Nephron progenitor cell (in vitro differentiated cells): ENCODE results near the gene PDHB.
"Not testable (repeated sequence)": the region's sequence is repeated elsewhere in the genome, so short reads cannot be mapped to it uniquely, and the experiment has no call there.

Experiments used
- DNase-seq: peaks from one replicate; pipeline ENCODE4 v3.0.0; 2021
- H3K27ac Mint-ChIP-seq: 2 replicates; pipeline ENCODE4 v1.8.0; 2021; ENCODE audit warnings: mild to moderate bottlenecking, moderate library complexity, mixed read lengths
- H3K27me3 Mint-ChIP-seq: 2 replicates; pipeline ENCODE4 v1.8.0; 2021; ENCODE audit warnings: mild to moderate bottlenecking, low read depth, mixed read lengths; ENCODE audit not compliant: poor library complexity
- H3K36me3 Mint-ChIP-seq: 2 replicates; pipeline ENCODE4 v1.8.0; 2021; ENCODE audit warnings: low read depth, mixed read lengths
- H3K4me1 Mint-ChIP-seq: 2 replicates; pipeline ENCODE4 v1.8.0; 2021; ENCODE audit warnings: mixed read lengths
- H3K4me3 Mint-ChIP-seq: 2 replicates; pipeline ENCODE4 v1.8.0; 2021; ENCODE audit warnings: mild to moderate bottlenecking, moderate library complexity, mixed read lengths
- H3K9me3 Mint-ChIP-seq: 2 replicates; pipeline ENCODE4 v1.8.0; 2021; ENCODE audit warnings: mild to moderate bottlenecking, moderate library complexity, mixed read lengths
- TF ChIP-seq, protein P1 (sequence below): fragments of 200-600 bp; sonication (generic); IDR thresholded peaks from 2 replicates; pipeline ENCODE4 v1.5.0; 2021; ENCODE audit warnings: antibody characterized with exemption

Gene PDHB

DNA sequence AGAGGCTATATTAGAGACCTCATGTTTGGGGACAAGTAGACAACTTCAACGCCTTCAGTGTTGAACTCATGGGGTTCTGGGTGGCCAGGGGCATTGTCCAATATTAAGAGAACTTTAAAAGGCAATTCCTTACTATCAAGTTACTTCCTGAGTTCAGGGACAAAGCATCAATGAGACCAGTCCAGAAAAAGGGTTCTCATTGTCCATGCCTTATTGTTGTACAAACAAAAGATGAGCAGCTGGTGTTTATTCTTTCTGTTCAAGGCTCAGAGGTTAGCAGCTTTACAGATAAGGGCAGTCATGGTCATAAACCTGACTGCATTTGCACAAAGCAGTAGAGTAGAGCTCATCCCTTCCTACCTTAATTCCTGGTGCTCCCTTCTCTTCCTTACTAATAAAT, 18.5 kb upstream of the PDHB start:
- H3K9me3 Mint-ChIP-seq: peaks cover 45% of the 10 kb centered on the region
- TF ChIP-seq, protein P1, sequence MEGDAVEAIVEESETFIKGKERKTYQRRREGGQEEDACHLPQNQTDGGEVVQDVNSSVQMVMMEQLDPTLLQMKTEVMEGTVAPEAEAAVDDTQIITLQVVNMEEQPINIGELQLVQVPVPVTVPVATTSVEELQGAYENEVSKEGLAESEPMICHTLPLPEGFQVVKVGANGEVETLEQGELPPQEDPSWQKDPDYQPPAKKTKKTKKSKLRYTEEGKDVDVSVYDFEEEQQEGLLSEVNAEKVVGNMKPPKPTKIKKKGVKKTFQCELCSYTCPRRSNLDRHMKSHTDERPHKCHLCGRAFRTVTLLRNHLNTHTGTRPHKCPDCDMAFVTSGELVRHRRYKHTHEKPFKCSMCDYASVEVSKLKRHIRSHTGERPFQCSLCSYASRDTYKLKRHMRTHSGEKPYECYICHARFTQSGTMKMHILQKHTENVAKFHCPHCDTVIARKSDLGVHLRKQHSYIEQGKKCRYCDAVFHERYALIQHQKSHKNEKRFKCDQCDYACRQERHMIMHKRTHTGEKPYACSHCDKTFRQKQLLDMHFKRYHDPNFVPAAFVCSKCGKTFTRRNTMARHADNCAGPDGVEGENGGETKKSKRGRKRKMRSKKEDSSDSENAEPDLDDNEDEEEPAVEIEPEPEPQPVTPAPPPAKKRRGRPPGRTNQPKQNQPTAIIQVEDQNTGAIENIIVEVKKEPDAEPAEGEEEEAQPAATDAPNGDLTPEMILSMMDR: no peak
- H3K27ac Mint-ChIP-seq: no peak overlapping the region
- peaks cover 2% of the 10 kb centered on the region for H3K27me3 Mint-ChIP-seq
- H3K4me3 Mint-ChIP-seq: no peak overlapping the region
- H3K4me1 Mint-ChIP-seq: no peaks in the 10 kb centered on the region
- H3K36me3 Mint-ChIP-seq: peaks cover 16% of the 10 kb centered on the region
- no peak for DNase-seq

DNA sequence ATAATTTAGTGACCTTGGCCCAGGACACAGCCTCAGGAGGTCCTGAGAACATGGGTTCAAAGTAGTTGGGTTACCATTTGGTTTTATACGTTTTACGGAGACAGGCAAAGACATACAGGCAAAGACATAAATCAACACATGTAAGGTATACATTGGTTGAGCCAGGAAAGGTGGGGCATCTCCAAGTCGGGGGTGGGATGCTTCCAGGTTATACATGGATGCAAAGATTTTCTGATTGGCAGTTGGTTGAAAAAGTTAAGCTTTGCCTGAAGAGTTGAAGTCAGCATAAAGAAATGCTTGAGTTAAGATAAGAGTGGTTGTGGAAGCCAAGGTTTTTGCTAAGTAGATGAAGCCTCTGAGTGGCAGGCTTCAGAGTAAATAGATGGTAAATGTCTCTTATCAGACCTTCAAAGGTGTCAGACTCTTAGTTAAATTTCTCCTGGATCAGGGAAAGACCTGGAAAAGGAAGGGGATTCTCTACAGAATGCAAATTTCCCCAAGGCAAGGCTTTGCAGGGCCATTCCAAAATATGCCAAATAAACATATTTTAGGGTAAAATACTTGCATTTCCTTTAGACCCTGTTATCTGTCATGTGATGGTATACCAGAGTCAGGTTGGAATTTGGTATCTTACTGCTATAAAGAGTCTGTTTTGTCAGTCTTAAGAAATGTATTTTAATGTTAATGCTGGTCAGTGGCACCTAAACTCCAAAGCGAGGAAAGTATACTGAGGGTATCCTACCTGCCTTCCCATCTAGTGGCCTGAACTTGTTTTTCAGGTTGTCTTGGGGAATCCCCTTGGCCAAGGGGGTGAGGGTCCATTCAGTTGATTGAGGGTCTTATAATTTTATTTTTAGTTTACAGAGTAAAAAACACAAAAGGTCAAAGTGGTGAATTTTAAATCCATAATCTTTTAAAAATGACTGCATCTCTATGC, 8.2 kb upstream of the PDHB start:
- H3K27ac Mint-ChIP-seq: no peak overlapping the region
- DNase-seq: no peak
- H3K4me1 Mint-ChIP-seq: peaks cover 16% of the 10 kb centered on the region
- no peaks in the 10 kb centered on the region for H3K9me3 Mint-ChIP-seq
- H3K27me3 Mint-ChIP-seq: peaks cover 5% of the 10 kb centered on the region
- TF ChIP-seq, protein P1: no peak
- no peak overlapping the region for H3K4me3 Mint-ChIP-seq
- H3K36me3 Mint-ChIP-seq: no peaks in the 10 kb centered on the region

- H3K36me3 Mint-ChIP-seq, H3K9me3 Mint-ChIP-seq, H3K27ac Mint-ChIP-seq, H3K27me3 Mint-ChIP-seq, H3K4me3 Mint-ChIP-seq, DNase-seq: not testable (repeated sequence)
- peaks cover 22% of the 10 kb centered on the region for H3K4me1 Mint-ChIP-seq
Measured at GRCh38 chr3:58440996-58441355, 7.3 kb upstream of the PDHB start.

DNA sequence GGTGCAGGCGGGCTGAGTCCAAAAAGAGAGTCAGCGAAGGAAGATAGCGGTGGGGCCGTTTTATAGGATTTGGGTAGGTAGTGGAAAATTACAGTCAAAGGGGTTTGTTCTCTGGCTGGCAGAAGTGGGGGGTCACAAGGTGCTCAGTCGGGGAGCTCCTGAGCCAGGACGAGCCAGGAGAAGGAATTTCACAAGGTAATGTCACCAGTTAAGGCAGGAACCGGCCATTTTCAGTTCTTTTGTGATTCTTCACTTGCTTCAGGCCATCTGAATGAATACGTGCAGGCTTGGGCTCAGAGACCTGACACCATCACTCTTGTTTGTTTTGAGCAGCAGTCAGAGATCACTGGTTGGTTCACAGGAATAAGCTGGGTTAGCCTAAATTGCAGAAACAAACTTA, 3.6 kb upstream of the PDHB start:
- not testable (repeated sequence) for H3K9me3 Mint-ChIP-seq, H3K27me3 Mint-ChIP-seq, DNase-seq, H3K36me3 Mint-ChIP-seq, H3K4me3 Mint-ChIP-seq, H3K27ac Mint-ChIP-seq
- peaks cover 53% of the 10 kb centered on the region for H3K4me1 Mint-ChIP-seq

DNA sequence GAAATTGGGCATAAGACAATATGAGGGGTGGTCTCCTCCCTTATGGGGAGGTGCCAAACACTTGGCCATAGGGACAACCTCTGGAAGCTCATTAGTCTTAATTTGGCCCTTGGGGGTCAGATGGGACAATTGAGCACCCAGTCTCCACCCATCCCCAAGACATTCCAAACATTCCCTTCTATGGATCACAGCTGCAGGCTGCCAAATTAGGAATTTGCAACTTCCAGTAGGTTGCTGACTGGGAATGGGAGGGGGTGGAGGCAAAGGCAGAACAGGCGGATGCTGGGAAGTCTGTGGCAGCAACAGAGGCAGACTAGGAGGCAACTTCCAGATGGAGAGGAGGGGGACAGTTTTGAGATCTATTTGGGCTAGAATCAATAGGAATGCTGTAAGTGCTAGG, 1.4 kb upstream of the PDHB start:
- Mint-ChIP-seq H3K4me3 (no peak overlapping the region), H3K4me1 (peaks cover 52% of the 10 kb centered on the region), H3K9me3 (no peaks in the 10 kb centered on the region), H3K36me3 (peaks cover 18% of the 10 kb centered on the region), H3K27me3 (peaks cover 4% of the 10 kb centered on the region), H3K27ac (no peak overlapping the region)
- peak; percentile 8 for DNase-seq
- TF ChIP-seq, protein P1: no peak

DNA sequence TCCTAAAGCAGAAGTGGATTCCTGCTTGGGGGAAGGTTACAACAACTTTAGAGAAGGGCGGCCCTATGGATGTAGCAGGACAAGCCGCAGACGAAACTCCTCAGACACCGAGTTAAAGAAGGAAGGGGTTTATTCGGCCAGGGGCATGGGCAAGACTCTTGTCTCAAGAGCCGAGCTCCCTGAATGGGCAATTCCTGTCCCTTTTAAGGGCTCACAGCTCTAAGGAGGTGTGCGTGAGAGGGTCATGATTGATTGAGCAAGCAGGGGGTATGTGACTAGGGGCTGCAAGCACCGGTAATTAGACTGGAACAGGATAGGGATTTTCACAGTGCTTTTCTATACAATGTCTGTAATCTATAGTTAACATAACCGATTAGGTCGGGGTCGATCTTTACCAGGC, 879 bp upstream of the PDHB start:
- Mint-ChIP-seq H3K4me1 (peaks cover 52% of the 10 kb centered on the region), H3K27me3 (peaks cover 4% of the 10 kb centered on the region), H3K27ac (peak overlapping the region; percentile 34), H3K4me3 (peak overlapping the region; percentile 63), H3K9me3 (no peaks in the 10 kb centered on the region), H3K36me3 (peaks cover 23% of the 10 kb centered on the region)
- DNase-seq: no peak
- TF ChIP-seq, protein P1: no peak

DNA sequence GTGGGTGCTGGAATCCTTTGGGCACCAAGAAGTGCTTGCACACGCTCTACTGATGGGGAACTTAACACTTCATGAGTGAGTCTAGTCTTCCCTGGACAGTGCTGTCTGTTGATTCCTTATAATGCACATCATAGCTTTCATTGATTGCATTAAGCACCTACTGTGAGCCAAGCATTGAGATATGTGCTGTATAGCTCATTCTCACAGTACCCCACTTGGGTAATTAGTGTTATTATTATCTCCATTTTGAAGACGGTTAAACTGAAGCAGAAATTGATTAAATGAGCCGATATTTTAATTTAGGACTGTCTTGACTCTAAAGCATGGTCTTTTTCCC, 504 bp upstream of the PDHB start:
- TF ChIP-seq, protein P1: no peak
- no peak for DNase-seq
- H3K4me1 Mint-ChIP-seq: peaks cover 52% of the 10 kb centered on the region
- H3K9me3 Mint-ChIP-seq: no peaks in the 10 kb centered on the region
- H3K27ac Mint-ChIP-seq: no peak overlapping the region
- peaks cover 27% of the 10 kb centered on the region for H3K36me3 Mint-ChIP-seq
- peaks cover 4% of the 10 kb centered on the region for H3K27me3 Mint-ChIP-seq
- peak overlapping the region; percentile 63 for H3K4me3 Mint-ChIP-seq
